GM13977 (cell line): ENCODE measurements around the gene PNKD.

Experiments used
- DNase-seq: peaks from one replicate; pipeline ENCODE4 v3.0.0; 2012; ENCODE audit warnings: low spot score
- CTCF ChIP-seq: IDR thresholded peaks from 2 replicates; pipeline ENCODE4 v1.5.1; 2012; ENCODE audit warnings: mild to moderate bottlenecking, control low read depth; ENCODE audit not compliant: insufficient read depth; ENCODE audit errors: extremely low read depth, missing control alignments
- in situ Hi-C: fragments of 300-500 bp; cut with MboI; formaldehyde crosslinking; loops from one replicate; pipeline ENCODE4 v1.12.0; 2022; ENCODE audit warnings: low sequenced_read_pairs, low pct_unique_long_range_greater_than_20kb, mixed read lengths, inconsistent platforms; ENCODE audit not compliant: unreplicated experiment

The PNKD gene

GRCh38 chr2:218295029-218295428 is 24.7 kb downstream of the PNKD start:
- no peak for DNase-seq
- in situ Hi-C loops = loop anchor here (25.0 kb wide), 1 partner anchor 367 kb away; the partner anchor contains the start of genes BCS1L, RNF25, STK36 and ZNF142
- no peak for TF ChIP-seq CTCF

GRCh38 chr2:218296200-218296599 is 25.9 kb downstream of the PNKD start:
- in situ Hi-C loops = loop anchor here (25.0 kb wide), 1 partner anchor 366 kb away; the partner anchor contains the start of genes BCS1L, RNF25, STK36 and ZNF142
- DNase-seq = no peak
- TF ChIP-seq CTCF = no peak

DNA sequence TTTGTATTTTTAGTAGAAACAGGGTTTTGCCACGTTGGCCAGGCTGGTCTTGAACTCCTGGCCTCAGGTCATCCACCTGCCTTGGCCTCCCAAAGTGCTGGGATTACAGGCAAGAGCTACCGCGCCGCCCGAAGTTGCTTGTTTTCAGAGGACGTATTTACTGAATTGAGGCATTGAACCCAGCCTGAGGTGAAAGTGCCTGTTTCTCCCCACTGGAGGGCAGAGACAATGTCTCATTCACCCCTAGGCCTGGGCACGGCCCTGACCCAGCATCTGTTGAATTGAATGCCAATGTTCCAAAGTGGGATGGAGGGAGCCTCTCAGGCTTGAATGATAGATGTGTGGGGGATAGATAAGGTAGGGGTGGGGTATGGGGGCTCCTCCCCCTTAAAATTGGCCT is 26.5 kb downstream of the PNKD start:
- in situ Hi-C loops = loop anchor here (25.0 kb wide), 1 partner anchor 365 kb away; the partner anchor contains the start of genes BCS1L, RNF25, STK36 and ZNF142
- TF ChIP-seq CTCF = no peak
- no peak for DNase-seq

DNA sequence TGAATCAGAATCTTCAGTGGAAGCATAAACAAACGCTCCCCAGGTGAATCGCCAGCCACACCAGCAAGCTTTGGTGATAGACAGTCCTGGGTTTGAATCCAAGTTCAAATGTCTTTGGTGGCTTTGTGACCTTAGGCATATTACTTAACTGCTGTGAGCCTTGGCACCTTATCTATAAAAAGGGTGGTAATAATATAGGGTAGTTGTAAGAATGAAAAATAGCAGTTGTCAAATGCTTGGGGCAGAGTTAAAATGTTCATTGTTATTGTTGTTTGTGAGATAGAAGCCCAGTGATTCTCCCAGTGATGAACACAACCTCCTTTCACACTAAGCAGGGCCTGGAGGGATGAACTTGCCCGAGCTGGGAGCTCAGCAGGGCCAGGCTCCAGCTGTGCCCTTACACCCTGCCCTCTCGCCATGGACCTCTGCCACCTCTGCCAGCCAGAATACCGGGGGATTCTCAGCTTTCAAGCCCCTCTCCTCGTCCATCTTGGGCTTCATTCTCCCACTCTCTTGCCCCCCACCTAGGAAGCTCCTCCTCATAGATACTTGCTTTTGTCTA is 28.1 kb downstream of the PNKD start:
- DNase-seq = no peak
- in situ Hi-C loops = loop anchor here (25.0 kb wide), 1 partner anchor 364 kb away; the partner anchor contains the start of genes BCS1L, RNF25, STK36 and ZNF142
- no peak for TF ChIP-seq CTCF

GRCh38 chr2:218300141-218300540 is 29.8 kb downstream of the PNKD start:
- TF ChIP-seq CTCF = no peak
- DNase-seq = no peak
- in situ Hi-C loops = loop anchor here (10.0 kb wide), 1 partner anchor 55 kb away; the partner anchor contains the start of gene CATIP

- peak; percentile 91 for TF ChIP-seq CTCF
- DNase-seq = peak; percentile 73
- in situ Hi-C loops = loop anchor here (10.0 kb wide), 1 partner anchor 54 kb away; the partner anchor contains the start of gene CATIP
Measured at GRCh38 chr2:218301176-218301819, 31.0 kb downstream of the PNKD start.
